SK-N-SH (cell line): ENCODE results near the gene KBTBD8. TPM values are rescaled to one million over a fixed set of nuclear protein-coding genes. Genes with fewer than 3 reads are reported as not detected.
A peak's percentile ranks its signal among the peaks of the same experiment; 100 is the strongest.

ENCODE experiments used
- CTCF ChIA-PET: fragments of 300-600, 350-600 bp; formaldehyde crosslinking; extraction: SDS; loops from one replicate; lab custom pipeline; 2021; lab: Yijun Ruan, JAX
- POLR2A ChIA-PET: fragments of 350-600 bp; sonication (Branson Sonifier 250); formaldehyde crosslinking; extraction: SDS; loops from one replicate; lab custom pipeline; 2020; ENCODE audit warnings: antibody characterized with exemption, inconsistent platforms; lab: Yijun Ruan, JAX
- DNase-seq: peaks from one replicate; pipeline ENCODE4 v3.0.0; 2012
- H2AFZ ChIP-seq: fragments of 200-600 bp; sonication (generic); 2 replicates; pipeline ENCODE4 v1.8.1; 2016; ENCODE audit warnings: antibody characterized with exemption, mild to moderate bottlenecking, low read depth
- H3F3A ChIP-seq: fragments of 200-600 bp; sonication (generic); replicated peaks from 2 replicates; pipeline ENCODE3; 2016; ENCODE audit warnings: antibody characterized with exemption, mild to moderate bottlenecking; ENCODE audit not compliant: insufficient read depth
- H3K27ac ChIP-seq, 2 experiments: fragments of 200-500 bp in 1 of 2; fragments of 200-600 bp in 1 of 2; sonication (Bioruptor generic) in 1 of 2; sonication (generic), shearing (Covaris generic) in 1 of 2; 2 replicates each; pipeline versions ENCODE4 v1.5.1 to v1.6.1; 2014 to 2016; ENCODE audit warnings: low read depth in 2 of 2, inconsistent platforms in 1 of 2, low read length in 1 of 2, mild to moderate bottlenecking in 1 of 2, mixed read lengths in 1 of 2
- H3K27me3 ChIP-seq: fragments of 200-600 bp; sonication (generic), shearing (Covaris generic); 2 replicates; pipeline ENCODE4 v1.6.1; 2016; ENCODE audit warnings: mixed run types; ENCODE audit not compliant: insufficient read depth
- H3K36me3 ChIP-seq, 2 experiments: fragments of 200-500 bp in 1 of 2; fragments of 200-600 bp in 1 of 2; sonication (Bioruptor generic) in 1 of 2; sonication (generic) in 1 of 2; replicated peaks in 1 of 2; 2 replicates each; pipeline versions ENCODE3 to v1.5.1; 2014 to 2016; ENCODE audit warnings: low read length in 1 of 2, mild to moderate bottlenecking in 1 of 2; ENCODE audit not compliant: insufficient read depth in 2 of 2, control insufficient read depth in 1 of 2
- H3K4me1 ChIP-seq, 2 experiments: fragments of 200-500 bp in 1 of 2; fragments of 200-600 bp in 1 of 2; sonication (Bioruptor generic) in 1 of 2; sonication (generic), shearing (Covaris generic) in 1 of 2; 2 replicates each; pipeline versions ENCODE4 v1.5.1 to v1.6.1; 2014 to 2016; ENCODE audit warnings: low read depth in 1 of 2, low read length in 1 of 2, mixed run types in 1 of 2; ENCODE audit not compliant: insufficient read depth in 2 of 2, control insufficient read depth in 1 of 2
- H3K4me2 ChIP-seq: fragments of 200-600 bp; sonication (generic), shearing (Covaris generic); 2 replicates; pipeline ENCODE4 v1.6.1; 2017; ENCODE audit warnings: mixed run types
- H3K4me3 ChIP-seq, 2 experiments: fragments of 200-500 bp in 1 of 2; fragments of 200-600 bp in 1 of 2; sonication (Bioruptor generic) in 1 of 2; sonication (generic), shearing (Covaris generic) in 1 of 2; 2 replicates each; pipeline versions ENCODE4 v1.5.1 to v1.8.1; 2014 to 2016; ENCODE audit warnings: low read depth in 2 of 2, inconsistent platforms in 1 of 2, low read length in 1 of 2, mild to moderate bottlenecking in 1 of 2, mixed read lengths in 1 of 2, moderate library complexity in 1 of 2
- H3K79me2 ChIP-seq: fragments of 200-600 bp; sonication (generic); 2 replicates; pipeline ENCODE4 v1.8.1; 2017; ENCODE audit warnings: mild to moderate bottlenecking; ENCODE audit not compliant: insufficient read depth
- H3K9ac ChIP-seq: fragments of 200-600 bp; sonication (generic); 2 replicates; pipeline ENCODE4 v1.6.1; 2017; ENCODE audit warnings: mixed run types
- H3K9me2 ChIP-seq: fragments of 200-600 bp; sonication (generic); 2 replicates; pipeline ENCODE4 v1.6.1; 2017; ENCODE audit warnings: mixed run types
- H3K9me3 ChIP-seq: fragments of 200-600 bp; sonication (generic); 2 replicates; pipeline ENCODE4 v1.6.1; 2017; ENCODE audit warnings: mixed run types, mild to moderate bottlenecking, moderate library complexity
- H4K20me1 ChIP-seq: fragments of 200-600 bp; sonication (generic); 2 replicates; pipeline ENCODE4 v1.6.1; 2017; ENCODE audit warnings: mild to moderate bottlenecking, mixed run types; ENCODE audit not compliant: insufficient read depth
- EP300 ChIP-seq, 2 experiments: IDR thresholded peaks; 2 replicates each; pipeline versions ENCODE4 v1.4.0 to v1.6.1; 2012; ENCODE audit warnings: borderline replicate concordance in 1 of 2, low read depth in 1 of 2, low read length in 1 of 2
- FOXJ3 ChIP-seq: sonication (generic); formaldehyde crosslinking; IDR thresholded peaks from 2 replicates; pipeline ENCODE4 v1.5.1; 2020; ENCODE audit warnings: mild to moderate bottlenecking, missing genetic modification reagents
- FOXM1 ChIP-seq: IDR thresholded peaks from 2 replicates; pipeline ENCODE4 v1.4.0; 2012; ENCODE audit warnings: low read depth, mild to moderate bottlenecking
- GATA2 ChIP-seq: sonication (generic); formaldehyde crosslinking; IDR thresholded peaks from 2 replicates; pipeline ENCODE4 v1.5.0; 2020; ENCODE audit warnings: mild to moderate bottlenecking, missing genetic modification reagents
- MEF2A ChIP-seq: IDR thresholded peaks from 2 replicates; pipeline ENCODE4 v1.4.0; 2012; ENCODE audit warnings: low read depth, borderline replicate concordance
- MXI1 ChIP-seq: IDR thresholded peaks from 2 replicates; pipeline ENCODE4 v1.6.1; 2012; ENCODE audit warnings: mild to moderate bottlenecking, low read depth, low read length, improper control_type of control experiment
- NFIC ChIP-seq: IDR thresholded peaks from 2 replicates; pipeline ENCODE4 v1.4.0; 2012; ENCODE audit warnings: borderline replicate concordance
- POLR2AphosphoS5 ChIP-seq: IDR thresholded peaks from 2 replicates; pipeline ENCODE4 v1.6.1; 2012; ENCODE audit warnings: low read depth, low read length
- SIN3A ChIP-seq: IDR thresholded peaks from 2 replicates; pipeline ENCODE4 v1.6.1; 2012; ENCODE audit warnings: low read depth, mild to moderate bottlenecking, low read length, moderate library complexity, borderline replicate concordance
- SMC3 ChIP-seq: IDR thresholded peaks from 2 replicates; pipeline ENCODE4 v1.6.1; 2012; ENCODE audit warnings: low read depth, low read length, improper control_type of control experiment
- TEAD4 ChIP-seq: IDR thresholded peaks from 2 replicates; pipeline ENCODE4 v1.4.0; 2012; ENCODE audit warnings: mild to moderate bottlenecking, borderline replicate concordance; ENCODE audit not compliant: insufficient read depth
- YY1 ChIP-seq: IDR thresholded peaks from 2 replicates; pipeline ENCODE4 v1.4.0; 2012; ENCODE audit warnings: low read depth, mild to moderate bottlenecking
- WGBS: methylation state at CpG from one replicate; pipeline ENCODE4 v1.1.6; 2017; ENCODE audit warnings: low lambda C conversion rate; 5-methylcytosine and 5-hydroxymethylcytosine counted together
- polyA plus RNA-seq, 3 experiments: library from polyadenylated mRNA; depleted of rRNA; stranded (reverse); fragments of >200 nt; gene quantifications; 2 replicates each; pipeline ENCODE4 v1.2.3, GENCODE V29; 2012
- TF ChIP-seq, protein P1 (sequence below): IDR thresholded peaks from 2 replicates; pipeline ENCODE4; 2012
- TF ChIP-seq, protein P2 (sequence below): fragments of 150-350 bp; IDR thresholded peaks from 2 replicates; pipeline ENCODE4 v1.6.1; 2016; ENCODE audit warnings: mild to moderate bottlenecking, low read depth, low read length
- TF ChIP-seq, protein P3 (sequence below): IDR thresholded peaks from 2 replicates; pipeline ENCODE4 v1.4.0; 2012; ENCODE audit warnings: low read depth, borderline replicate concordance
- TF ChIP-seq, protein P4 (sequence below): IDR thresholded peaks from 2 replicates; pipeline ENCODE4 v1.6.1; 2012; ENCODE audit warnings: mild to moderate bottlenecking, low read depth, low read length, moderate library complexity

The KBTBD8 gene
- polyA plus RNA-seq, 1 of the 3 experiments (the other 2 are of a cell fraction), result 0.36 TPM

DNA sequence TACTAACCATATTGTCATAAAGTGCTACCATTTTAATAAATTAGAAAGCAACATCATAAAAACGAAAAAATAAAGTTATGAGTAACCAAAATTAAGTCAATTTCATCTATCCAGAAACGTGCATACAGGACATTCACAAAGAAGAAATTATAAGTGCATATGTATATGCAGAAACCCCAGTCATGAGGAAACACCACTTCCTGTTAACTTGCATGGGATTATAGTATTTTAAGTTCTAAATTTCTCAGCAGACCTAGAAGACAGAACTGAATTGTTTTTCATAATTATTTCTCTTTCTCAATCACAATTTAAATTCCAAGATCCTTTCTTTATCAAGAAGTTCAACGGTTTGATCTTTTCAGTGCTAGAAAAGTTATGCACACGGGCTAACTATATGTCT lies 1.4 kb upstream of the KBTBD8 start (continued):
- TF ChIP-seq EP300 (IDR thresholded peaks at IDR 0.05; ENCODE audit: borderline replicate concordance in 1 of 2, low read depth in 1 of 2, low read length in 1 of 2) (no peak), MEF2A (no peak)
- TF ChIP-seq, protein P1, sequence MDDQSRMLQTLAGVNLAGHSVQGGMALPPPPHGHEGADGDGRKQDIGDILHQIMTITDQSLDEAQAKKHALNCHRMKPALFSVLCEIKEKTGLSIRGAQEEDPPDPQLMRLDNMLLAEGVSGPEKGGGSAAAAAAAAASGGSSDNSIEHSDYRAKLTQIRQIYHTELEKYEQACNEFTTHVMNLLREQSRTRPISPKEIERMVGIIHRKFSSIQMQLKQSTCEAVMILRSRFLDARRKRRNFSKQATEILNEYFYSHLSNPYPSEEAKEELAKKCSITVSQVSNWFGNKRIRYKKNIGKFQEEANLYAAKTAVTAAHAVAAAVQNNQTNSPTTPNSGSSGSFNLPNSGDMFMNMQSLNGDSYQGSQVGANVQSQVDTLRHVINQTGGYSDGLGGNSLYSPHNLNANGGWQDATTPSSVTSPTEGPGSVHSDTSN, result no peak

DNA sequence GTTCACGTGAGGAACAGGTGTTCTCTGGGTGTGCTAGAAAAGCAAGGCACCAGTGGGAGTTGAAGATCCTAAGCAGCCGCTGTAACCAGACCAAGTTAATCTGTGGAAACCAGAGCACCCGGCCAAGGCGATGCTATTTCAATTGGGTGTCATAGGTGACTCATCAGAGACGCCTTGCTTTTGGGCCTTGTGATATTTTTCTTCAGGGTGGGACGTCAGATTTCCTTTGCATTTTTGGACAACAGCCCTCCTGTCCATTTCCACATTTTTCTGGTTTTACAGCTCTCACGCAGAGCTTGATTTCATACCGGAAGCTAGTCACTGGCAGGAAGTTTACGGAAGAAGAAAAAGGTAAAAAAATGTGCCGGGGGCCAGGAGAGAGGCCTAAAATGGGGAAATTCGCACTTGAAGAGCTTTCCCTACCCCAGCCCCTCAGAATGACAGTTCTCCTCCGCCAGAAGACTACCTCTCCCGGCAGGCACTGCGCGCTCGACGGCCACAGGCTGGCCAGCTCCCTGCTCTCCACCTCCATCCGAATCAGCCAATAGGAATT lies 471 bp upstream of the KBTBD8 start:
- 5% methylated on average over 17 of the region's 18 CpGs for WGBS
- ChIA-PET CTCF (no interaction called here), POLR2A (interaction anchor here (1.8 kb wide), 1 partner anchor 26 kb away, joined by 6 read pairs; no protein-coding TSS in a partner anchor)

More for the DNA sequence above, 471 bp upstream of the KBTBD8 start:
- H3K9me3 ChIP-seq, result no peaks in the 10 kb centered on the region
- no peaks in the 10 kb centered on the region for H4K20me1 ChIP-seq
- H3K27ac ChIP-seq, result no peak overlapping the region
- peaks cover 0 to 6% of the 10 kb centered on the region in 2 experiments for H3K36me3 ChIP-seq
- peaks cover 3% of the 10 kb centered on the region; the same call in 1 of the 2 replicates for H3K79me2 ChIP-seq
- H3K4me2 ChIP-seq, result peak overlapping the region; percentile 77
- no peaks in the 10 kb centered on the region for H3K27me3 ChIP-seq
- H3K9ac ChIP-seq, result no peak overlapping the region
- no peak for TF ChIP-seq FOXJ3
- no peak for TF ChIP-seq YY1
- TF ChIP-seq, protein P2, sequence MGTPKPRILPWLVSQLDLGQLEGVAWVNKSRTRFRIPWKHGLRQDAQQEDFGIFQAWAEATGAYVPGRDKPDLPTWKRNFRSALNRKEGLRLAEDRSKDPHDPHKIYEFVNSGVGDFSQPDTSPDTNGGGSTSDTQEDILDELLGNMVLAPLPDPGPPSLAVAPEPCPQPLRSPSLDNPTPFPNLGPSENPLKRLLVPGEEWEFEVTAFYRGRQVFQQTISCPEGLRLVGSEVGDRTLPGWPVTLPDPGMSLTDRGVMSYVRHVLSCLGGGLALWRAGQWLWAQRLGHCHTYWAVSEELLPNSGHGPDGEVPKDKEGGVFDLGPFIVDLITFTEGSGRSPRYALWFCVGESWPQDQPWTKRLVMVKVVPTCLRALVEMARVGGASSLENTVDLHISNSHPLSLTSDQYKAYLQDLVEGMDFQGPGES, result no peak
- TF ChIP-seq SMC3, result no peak
- no peak for TF ChIP-seq TEAD4
- TF ChIP-seq GATA2 (CRISPR knock-in tag), result no peak
- TF ChIP-seq POLR2AphosphoS5, result no peak
- TF ChIP-seq, protein P3, sequence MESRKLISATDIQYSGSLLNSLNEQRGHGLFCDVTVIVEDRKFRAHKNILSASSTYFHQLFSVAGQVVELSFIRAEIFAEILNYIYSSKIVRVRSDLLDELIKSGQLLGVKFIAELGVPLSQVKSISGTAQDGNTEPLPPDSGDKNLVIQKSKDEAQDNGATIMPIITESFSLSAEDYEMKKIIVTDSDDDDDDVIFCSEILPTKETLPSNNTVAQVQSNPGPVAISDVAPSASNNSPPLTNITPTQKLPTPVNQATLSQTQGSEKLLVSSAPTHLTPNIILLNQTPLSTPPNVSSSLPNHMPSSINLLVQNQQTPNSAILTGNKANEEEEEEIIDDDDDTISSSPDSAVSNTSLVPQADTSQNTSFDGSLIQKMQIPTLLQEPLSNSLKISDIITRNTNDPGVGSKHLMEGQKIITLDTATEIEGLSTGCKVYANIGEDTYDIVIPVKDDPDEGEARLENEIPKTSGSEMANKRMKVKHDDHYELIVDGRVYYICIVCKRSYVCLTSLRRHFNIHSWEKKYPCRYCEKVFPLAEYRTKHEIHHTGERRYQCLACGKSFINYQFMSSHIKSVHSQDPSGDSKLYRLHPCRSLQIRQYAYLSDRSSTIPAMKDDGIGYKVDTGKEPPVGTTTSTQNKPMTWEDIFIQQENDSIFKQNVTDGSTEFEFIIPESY, result no peak
- no peak for TF ChIP-seq NFIC
- TF ChIP-seq SIN3A, result no peak
- TF ChIP-seq, protein P4, sequence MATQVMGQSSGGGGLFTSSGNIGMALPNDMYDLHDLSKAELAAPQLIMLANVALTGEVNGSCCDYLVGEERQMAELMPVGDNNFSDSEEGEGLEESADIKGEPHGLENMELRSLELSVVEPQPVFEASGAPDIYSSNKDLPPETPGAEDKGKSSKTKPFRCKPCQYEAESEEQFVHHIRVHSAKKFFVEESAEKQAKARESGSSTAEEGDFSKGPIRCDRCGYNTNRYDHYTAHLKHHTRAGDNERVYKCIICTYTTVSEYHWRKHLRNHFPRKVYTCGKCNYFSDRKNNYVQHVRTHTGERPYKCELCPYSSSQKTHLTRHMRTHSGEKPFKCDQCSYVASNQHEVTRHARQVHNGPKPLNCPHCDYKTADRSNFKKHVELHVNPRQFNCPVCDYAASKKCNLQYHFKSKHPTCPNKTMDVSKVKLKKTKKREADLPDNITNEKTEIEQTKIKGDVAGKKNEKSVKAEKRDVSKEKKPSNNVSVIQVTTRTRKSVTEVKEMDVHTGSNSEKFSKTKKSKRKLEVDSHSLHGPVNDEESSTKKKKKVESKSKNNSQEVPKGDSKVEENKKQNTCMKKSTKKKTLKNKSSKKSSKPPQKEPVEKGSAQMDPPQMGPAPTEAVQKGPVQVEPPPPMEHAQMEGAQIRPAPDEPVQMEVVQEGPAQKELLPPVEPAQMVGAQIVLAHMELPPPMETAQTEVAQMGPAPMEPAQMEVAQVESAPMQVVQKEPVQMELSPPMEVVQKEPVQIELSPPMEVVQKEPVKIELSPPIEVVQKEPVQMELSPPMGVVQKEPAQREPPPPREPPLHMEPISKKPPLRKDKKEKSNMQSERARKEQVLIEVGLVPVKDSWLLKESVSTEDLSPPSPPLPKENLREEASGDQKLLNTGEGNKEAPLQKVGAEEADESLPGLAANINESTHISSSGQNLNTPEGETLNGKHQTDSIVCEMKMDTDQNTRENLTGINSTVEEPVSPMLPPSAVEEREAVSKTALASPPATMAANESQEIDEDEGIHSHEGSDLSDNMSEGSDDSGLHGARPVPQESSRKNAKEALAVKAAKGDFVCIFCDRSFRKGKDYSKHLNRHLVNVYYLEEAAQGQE, result no peak
- TF ChIP-seq MXI1, result no peak
- no peak for TF ChIP-seq FOXM1
- peak overlapping the region; percentile 92 for H2AFZ ChIP-seq
- no peaks in the 10 kb centered on the region for H3K9me2 ChIP-seq
- no peaks in the 10 kb centered on the region for H3F3A ChIP-seq
- peak overlapping the region; percentile 61 to 80 for H3K4me3 ChIP-seq
- no peak for DNase-seq
- peaks cover 0 to 10% of the 10 kb centered on the region in 2 experiments; a peak in 2 of 4 replicates for H3K4me1 ChIP-seq
